Psoas muscle (tissue), 8 donors: ENCODE results near the gene SART1. TPM values are rescaled to one million over a fixed set of nuclear protein-coding genes. Genes with fewer than 3 reads are reported as not detected.

Experiments used
- ATAC-seq, 4 donors: fragments of 200-7000 bp; cut with Tn5 transposase; one replicate each; pipeline ENCODE4 v1.9.1; 2020; ENCODE audit warnings: moderate library complexity in 3 of 4, mild to moderate bottlenecking in 2 of 4
- DNase-seq, 2 donors: peaks; one replicate each; pipeline ENCODE4 v3.0.0-alpha.2; 2020
- H3K27ac ChIP-seq: fragments of 200-600 bp; one replicate; pipeline ENCODE4 v1.8.0; 2022
- H3K27me3 ChIP-seq, 3 donors: fragments of 200-600 bp in 1 of 3; one replicate each; pipeline versions ENCODE4 v1.6.1 to v1.8.0; 2013 to 2022; ENCODE audit warnings: low read length in 2 of 3, mild to moderate bottlenecking in 2 of 3, moderate library complexity in 1 of 3; ENCODE audit not compliant: insufficient read depth in 3 of 3
- H3K36me3 ChIP-seq, 2 donors: fragments of 200-600 bp in 1 of 2; one replicate each; pipeline versions ENCODE4 v1.6.1 to v1.8.0; 2013 to 2022; ENCODE audit warnings: low read depth in 1 of 2, mild to moderate bottlenecking in 1 of 2, moderate library complexity in 1 of 2; ENCODE audit not compliant: insufficient read depth in 1 of 2
- H3K4me1 ChIP-seq: fragments of 200-600 bp; one replicate; pipeline ENCODE4 v1.8.0; 2022
- H3K4me3 ChIP-seq: fragments of 200-600 bp; one replicate; pipeline ENCODE4 v1.8.0; 2022; ENCODE audit warnings: mild to moderate bottlenecking
- H3K9me3 ChIP-seq: fragments of 200-600 bp; one replicate; pipeline ENCODE4 v1.8.0; 2022
- CTCF ChIP-seq: fragments of 200-600 bp; IDR thresholded peaks from one replicate; pipeline ENCODE4 v1.8.0; 2022; ENCODE audit warnings: antibody characterized with exemption
- WGBS, 3 donors: extraction: QIAGEN DNeasy Blood & Tissue Kit; methylation state at CpG; one replicate each; pipeline versions ENCODE4 v1.1.6 to v1.1.7; 2013; 5-methylcytosine and 5-hydroxymethylcytosine counted together
- intact Hi-C, 2 donors: fragments of 100-400 bp; cut with DNase I; formaldehyde crosslinking; loops; one replicate each; pipeline versions ENCODE4 v1.11.0 to v1.14.2; 2022
- polyA plus RNA-seq, 3 donors: library from polyadenylated mRNA; stranded (reverse); fragments of 200-250 nt; gene quantifications; one replicate each; pipeline ENCODE4 v1.2.3, GENCODE V29; 2013
- total RNA-seq, 4 donors: library from RNA; stranded (reverse); fragmentation: NEBNext Ultra II Directional in 2 of 4; extraction: Animal tissue kit (Norgen Biotek cat#: 25700) in 2 of 4; gene quantifications; one replicate each; pipeline versions ENCODE4 v1.2.1 to v1.2.4, GENCODE V29; 2021 to 2023
- donor health status: healthy with polysubstance abuse.
- donor health status: DM: no; HTN: no; CAD: no; lungs with moderate emphysema.
- donor health status: Bipolar disorder and iron deficiency.
- donor health status: healthy.
- donor health status: DM: yes; HTN: yes; CAD: no.
- donor health status: DM: no; HTN: no; CAD: no.
- donor health status: DM: no; HTN: no; CAD: no.
- donor health status: DM: yes; HTN: yes; CAD: no.

Gene SART1
- total and polyA plus RNA-seq, 7 donors, result 36.3 to 58.7 (median 49.2) TPM

DNA sequence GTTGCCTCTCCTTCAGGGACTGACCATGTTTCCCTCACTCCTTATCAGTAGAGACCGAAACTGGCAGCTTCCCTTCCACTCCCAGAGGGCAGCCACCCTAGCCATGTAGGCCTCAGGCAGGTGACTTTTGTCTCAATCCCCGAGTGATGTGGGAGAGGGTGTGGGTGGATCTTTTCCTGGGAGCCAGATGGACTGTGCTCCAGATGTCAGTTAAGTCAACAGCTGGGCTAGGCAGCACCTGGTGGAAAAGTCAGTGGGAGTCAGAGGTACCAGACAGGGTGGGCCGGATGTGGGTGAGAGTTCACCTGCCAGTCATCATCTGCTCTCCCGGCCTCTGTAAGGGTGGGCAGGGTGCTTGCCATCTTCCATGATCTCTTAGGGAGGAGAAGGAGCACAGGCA is 42.7 kb downstream of the SART1 start:
- H3K4me1 ChIP-seq, result peaks cover 34% of the 10 kb centered on the region
- H3K27me3 ChIP-seq, result no peaks in the 10 kb centered on the region
- no peak for TF ChIP-seq CTCF
- WGBS, 3 donors, result 78 to 92% (median 83%) methylated on average over 4 of the region's 4 CpGs
- intact Hi-C loops, result loop anchor here in 1 of 2 donors (5.0 kb wide), 1 partner anchor 42 kb away; the partner anchor contains the start of gene SART1
- H3K4me3 ChIP-seq, result peak overlapping the region; percentile 8
- H3K9me3 ChIP-seq, result no peaks in the 10 kb centered on the region
- ATAC-seq, result no peak
- peak overlapping the region; percentile 96 for H3K27ac ChIP-seq
- no peak for DNase-seq
- H3K36me3 ChIP-seq, result peaks cover 0 to 45% of the 10 kb centered on the region in 2 donors

DNA sequence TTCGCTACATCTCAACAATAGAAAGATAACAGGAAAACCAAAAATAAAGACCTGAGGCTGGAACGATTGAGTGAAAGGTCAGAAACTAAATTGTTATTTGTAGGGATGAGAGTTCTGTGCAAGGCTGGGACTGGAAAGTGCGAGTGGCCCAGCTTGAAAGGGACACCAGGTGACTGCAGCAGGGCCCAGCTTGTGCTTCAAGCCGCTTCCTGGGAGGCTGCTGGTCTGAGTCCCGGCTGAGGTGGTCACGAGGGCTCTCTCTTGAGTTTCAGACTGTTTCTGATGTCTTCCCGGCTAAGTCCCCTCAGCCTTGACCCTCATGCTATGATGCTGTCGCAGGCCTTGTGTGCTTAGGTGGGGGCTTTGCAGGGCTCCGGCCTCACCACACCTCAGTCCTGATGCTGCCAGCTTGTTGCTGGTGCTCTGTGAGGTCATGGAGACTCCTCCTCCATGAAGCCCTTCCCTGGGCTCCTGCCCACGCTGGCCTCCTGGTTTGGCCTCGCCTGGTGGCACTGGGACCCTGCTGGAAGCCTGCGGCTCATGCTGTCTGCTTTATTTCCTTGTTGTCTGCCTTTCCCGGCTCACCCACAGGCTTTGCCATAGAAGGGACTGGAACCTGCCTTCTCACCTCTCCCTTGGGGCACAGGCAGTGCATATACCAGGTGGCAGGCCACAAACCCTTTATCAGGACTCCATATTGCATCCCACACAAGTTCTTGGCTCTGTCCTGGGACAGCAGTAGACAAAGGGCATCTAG is 44.8 kb downstream of the SART1 start:
- ATAC-seq (no peak), DNase-seq (no peak)
- WGBS, 3 donors, result 84 to 86% (median 86%) methylated on average over 12 to 13 of the region's 13 CpGs
- Histone ChIP-seq H3K27me3 (no peaks in the 10 kb centered on the region), H3K4me1 (peaks cover 21% of the 10 kb centered on the region), H3K36me3 (peaks cover 0 to 32% of the 10 kb centered on the region in 2 donors), H3K9me3 (no peaks in the 10 kb centered on the region), H3K27ac (peak overlapping the region; percentile 46), H3K4me3 (no peak overlapping the region)
- TF ChIP-seq CTCF, result no peak
- intact Hi-C loops, result no loop called here

DNA sequence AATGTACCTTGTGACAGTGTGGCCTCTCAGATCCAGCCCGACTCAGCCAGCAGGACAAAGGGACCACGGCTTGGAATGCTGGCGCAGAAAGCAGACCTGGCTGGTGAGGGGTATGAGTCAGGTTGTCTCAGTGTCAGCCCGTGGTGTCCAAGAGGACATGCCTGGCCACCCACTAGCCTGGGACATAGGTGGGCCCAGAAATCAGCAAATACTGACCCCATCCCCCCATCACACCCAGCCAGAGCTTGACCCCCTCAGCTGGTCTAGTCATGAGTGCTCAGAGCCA is 45.3 kb downstream of the SART1 start:
- DNase-seq (no peak), ATAC-seq (no peak)
- TF ChIP-seq CTCF, result no peak
- 53 to 68% (median 58%) methylated on average over 4 of the region's 4 CpGs for WGBS, 3 donors
- peak overlapping the region; percentile 46 for H3K27ac ChIP-seq
- H3K4me3 ChIP-seq, result no peak overlapping the region
- peaks cover 21% of the 10 kb centered on the region for H3K4me1 ChIP-seq
- no peaks in the 10 kb centered on the region for H3K27me3 ChIP-seq
- intact Hi-C loops, result no loop called here
- peaks cover 0 to 32% of the 10 kb centered on the region in 2 donors for H3K36me3 ChIP-seq
- no peaks in the 10 kb centered on the region for H3K9me3 ChIP-seq

GRCh38 chr11:66007201-66007634 is 45.7 kb downstream of the SART1 start:
- no peak for ATAC-seq
- Histone ChIP-seq H3K27me3 (no peaks in the 10 kb centered on the region), H3K4me3 (no peak overlapping the region), H3K4me1 (peaks cover 25% of the 10 kb centered on the region), H3K9me3 (no peaks in the 10 kb centered on the region), H3K36me3 (peaks cover 0 to 32% of the 10 kb centered on the region in 2 donors), H3K27ac (peak overlapping the region; percentile 46)
- intact Hi-C loops, result no loop called here
- 45 to 51% (median 51%) methylated on average over 5 of the region's 5 CpGs for WGBS, 3 donors
- peak in 1 of 2 donors; percentile 39 for DNase-seq
- TF ChIP-seq CTCF, result no peak

- Histone ChIP-seq H3K9me3 (no peaks in the 10 kb centered on the region), H3K27ac (peak overlapping the region; percentile 30), H3K27me3 (peaks cover 0 to 5% (median 3%) of the 10 kb centered on the region in 3 donors), H3K4me3 (no peak overlapping the region), H3K4me1 (peaks cover 23% of the 10 kb centered on the region), H3K36me3 (peaks cover 0 to 32% of the 10 kb centered on the region in 2 donors)
- no peak for TF ChIP-seq CTCF
- ATAC-seq (no peak), DNase-seq (no peak)
- intact Hi-C loops, result no loop called here
- WGBS, 3 donors, result 58 to 94% (median 91%) methylated on average over 2 of the region's 2 CpGs
Measured at GRCh38 chr11:66008095-66008467, 46.5 kb downstream of the SART1 start.
